SU-DHL-6 (cell line): ENCODE measurements around the gene WDFY1.

ENCODE experiments used
- CTCF ChIP-seq: fragments of 200-600 bp; sonication (generic); IDR thresholded peaks from one replicate; pipeline ENCODE4 v1.5.1; 2017; ENCODE audit warnings: antibody characterized with exemption, mild to moderate bottlenecking, low read length, moderate library complexity; ENCODE audit not compliant: insufficient read depth, poor library complexity, severe bottlenecking
- EZH2phosphoT487 ChIP-seq: fragments of 200-600 bp; sonication (generic), shearing (Covaris generic); conservative IDR thresholded peaks from 2 replicates; pipeline ENCODE4 v1.6.1; 2018; ENCODE audit warnings: mild to moderate bottlenecking, antibody characterized with exemption, low read length, moderate library complexity, mixed read lengths

GRCh38 chr2:223888251-223888650 is 56.9 kb downstream of the WDFY1 start:
- no peak for TF ChIP-seq CTCF
- no peak for TF ChIP-seq EZH2phosphoT487
